ENCODE data around the gene RAD51B.

The RAD51B gene

DNA sequence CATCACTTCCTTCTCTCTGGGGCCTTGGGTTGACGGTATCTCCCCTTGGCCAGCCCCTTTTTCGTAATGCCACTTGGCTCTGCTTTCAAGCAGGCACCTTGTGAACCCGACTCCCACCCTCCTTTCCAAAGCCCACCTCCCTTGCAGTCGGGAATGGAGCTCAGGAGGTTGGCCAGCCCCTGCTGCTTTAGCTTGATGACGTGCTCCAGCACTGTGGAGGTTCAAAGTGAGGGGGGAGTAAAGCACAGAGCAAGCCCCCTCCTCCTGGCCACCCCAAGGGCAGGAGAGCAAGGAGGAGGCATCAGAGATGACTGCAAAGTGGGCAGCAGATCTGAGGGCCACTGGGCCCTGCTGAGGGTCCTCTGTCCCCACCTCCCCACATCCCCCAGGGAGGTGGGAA lies 869.9 kb downstream of the RAD51B start:
- TF ChIP-seq, protein P1, sequence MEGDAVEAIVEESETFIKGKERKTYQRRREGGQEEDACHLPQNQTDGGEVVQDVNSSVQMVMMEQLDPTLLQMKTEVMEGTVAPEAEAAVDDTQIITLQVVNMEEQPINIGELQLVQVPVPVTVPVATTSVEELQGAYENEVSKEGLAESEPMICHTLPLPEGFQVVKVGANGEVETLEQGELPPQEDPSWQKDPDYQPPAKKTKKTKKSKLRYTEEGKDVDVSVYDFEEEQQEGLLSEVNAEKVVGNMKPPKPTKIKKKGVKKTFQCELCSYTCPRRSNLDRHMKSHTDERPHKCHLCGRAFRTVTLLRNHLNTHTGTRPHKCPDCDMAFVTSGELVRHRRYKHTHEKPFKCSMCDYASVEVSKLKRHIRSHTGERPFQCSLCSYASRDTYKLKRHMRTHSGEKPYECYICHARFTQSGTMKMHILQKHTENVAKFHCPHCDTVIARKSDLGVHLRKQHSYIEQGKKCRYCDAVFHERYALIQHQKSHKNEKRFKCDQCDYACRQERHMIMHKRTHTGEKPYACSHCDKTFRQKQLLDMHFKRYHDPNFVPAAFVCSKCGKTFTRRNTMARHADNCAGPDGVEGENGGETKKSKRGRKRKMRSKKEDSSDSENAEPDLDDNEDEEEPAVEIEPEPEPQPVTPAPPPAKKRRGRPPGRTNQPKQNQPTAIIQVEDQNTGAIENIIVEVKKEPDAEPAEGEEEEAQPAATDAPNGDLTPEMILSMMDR (IDR thresholded peaks at IDR 0.05; ENCODE audit: low read length, missing control alignments) = no peak
- no peak for DNase-seq (ENCODE audit: low read depth)
- no peak overlapping the region for H3K4me3 ChIP-seq (replicated peaks; ENCODE audit: low read depth, low read length)

DNA sequence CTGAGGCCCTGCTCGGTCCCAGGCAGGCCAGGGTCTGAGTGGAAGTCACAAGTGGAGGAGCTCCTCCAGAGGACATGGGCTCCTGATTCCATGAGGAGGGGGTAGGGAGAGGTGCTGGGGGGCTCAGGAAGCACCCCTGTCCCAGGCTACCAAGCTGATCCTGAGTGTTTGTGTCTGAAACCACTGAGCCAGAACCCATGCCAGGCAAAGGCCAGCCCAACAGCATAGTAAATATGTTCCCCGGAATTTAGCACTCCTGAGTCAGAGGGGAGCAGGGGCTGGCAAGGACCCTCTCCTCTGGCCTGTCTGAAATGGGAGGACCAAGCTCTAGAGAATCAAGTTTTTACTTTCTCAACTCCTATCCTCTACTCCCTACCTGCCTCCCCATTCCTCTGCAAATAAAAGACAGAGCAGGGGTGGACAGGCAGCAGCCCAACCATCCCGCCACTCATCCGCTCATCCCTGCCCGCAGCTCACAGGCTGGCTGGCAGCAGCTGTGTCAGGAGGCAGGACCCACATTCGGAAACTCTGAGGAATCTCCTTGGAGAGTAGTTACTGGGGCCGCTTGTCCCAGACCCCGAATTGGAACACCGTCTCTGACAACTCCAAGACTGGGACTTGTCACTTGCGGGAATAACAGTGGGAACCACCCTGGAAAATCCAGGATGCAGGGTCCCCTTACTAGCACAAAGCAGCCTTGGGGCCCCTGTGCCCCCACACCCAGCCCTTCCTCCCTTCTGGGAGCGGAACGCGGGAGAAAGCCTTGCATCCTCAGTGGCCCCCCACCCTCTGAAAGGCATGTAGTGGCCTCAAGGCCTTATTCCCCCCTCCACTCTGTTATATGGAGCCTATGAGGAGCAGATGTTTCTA lies 870.7 kb downstream of the RAD51B start:
- H3K4me3 ChIP-seq (replicated peaks; ENCODE audit: low read depth, low read length) = no peak overlapping the region
- no peak for DNase-seq (ENCODE audit: low read depth)
- TF ChIP-seq, protein P1 (IDR thresholded peaks at IDR 0.05; ENCODE audit: low read length, missing control alignments) = no peak

DNA sequence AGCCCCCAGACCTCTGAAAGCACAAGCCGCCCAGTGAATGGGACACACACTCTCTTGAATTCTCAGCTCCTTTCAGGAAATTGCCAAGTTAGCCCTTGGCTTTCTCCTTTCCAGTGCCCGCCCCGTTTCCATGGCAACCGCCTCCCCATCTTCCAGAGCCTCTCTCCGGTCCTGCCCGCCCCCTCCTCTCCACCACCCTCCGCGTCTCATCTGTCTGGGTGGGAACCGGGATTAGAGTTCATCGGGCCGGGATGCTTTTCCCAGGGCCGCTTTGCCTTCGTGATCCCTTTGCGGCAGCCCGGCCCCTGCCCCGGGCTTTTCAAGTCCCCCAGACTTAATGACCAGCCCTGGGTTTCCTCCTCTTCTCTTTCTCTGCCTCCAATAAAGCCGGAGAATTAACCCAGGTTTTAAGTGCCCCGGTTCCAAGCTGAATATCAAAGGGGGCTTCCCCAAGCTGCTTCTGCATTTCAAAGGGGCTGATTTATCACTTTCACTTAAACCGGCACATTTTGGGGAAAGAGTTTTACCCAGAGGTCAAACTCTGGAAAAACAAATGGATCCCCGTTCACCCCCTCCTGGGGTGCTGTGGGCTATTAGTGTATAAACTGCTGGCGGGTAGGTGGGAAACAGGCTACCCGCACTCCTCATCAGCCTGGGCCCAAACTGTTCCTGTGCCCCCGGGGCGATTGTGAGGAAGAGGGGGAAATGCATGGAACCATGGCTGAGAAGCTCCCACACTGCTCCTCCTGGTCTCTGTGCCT lies 871.6 kb downstream of the RAD51B start:
- no peak overlapping the region for H3K4me3 ChIP-seq (replicated peaks; ENCODE audit: low read depth, low read length)
- TF ChIP-seq, protein P1 (IDR thresholded peaks at IDR 0.05; ENCODE audit: low read length, missing control alignments) = no peak
- no peak for DNase-seq (ENCODE audit: low read depth)

DNA sequence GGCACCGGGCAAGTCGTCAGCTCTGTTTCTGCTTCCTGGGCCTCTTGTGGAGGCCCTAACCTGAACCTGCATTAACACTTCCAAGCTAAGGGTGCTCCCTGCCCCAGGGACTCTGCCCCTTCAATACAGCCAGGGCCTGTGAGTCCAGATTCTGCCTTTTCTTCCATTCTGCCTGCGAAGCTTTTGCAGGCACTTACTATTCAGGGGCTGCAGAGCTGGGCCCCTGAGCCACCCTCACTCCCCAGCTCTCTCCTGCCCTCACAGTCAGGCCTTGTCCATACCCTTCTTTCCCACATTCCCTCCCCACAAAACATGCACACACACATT lies 872.2 kb downstream of the RAD51B start:
- TF ChIP-seq, protein P1 (IDR thresholded peaks at IDR 0.05; ENCODE audit: low read length, missing control alignments) = no peak
- H3K4me3 ChIP-seq (replicated peaks; ENCODE audit: low read depth, low read length) = no peak overlapping the region

DNA sequence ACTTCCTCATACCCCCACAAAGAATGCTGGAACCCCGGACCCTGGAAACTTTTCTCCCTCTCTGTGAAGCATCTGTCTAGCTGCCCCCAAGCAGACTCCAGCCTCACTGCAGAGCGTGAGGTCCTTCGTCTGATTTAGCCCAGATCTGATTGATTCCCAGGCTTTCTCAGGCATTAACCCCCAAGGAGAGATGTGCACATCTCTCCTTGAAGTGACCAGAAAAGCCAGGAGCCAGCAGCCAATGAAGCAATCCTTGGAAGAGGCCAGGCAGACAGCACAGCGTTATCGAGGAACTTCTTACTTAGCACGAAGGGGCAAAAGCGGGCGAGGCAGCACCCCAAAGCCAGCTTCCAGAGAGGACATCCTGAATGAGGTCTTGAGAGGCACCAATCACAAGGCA lies 872.6 kb downstream of the RAD51B start:
- DNase-seq (ENCODE audit: low read depth) = no peak

More for the DNA sequence above, 872.2 kb downstream of the RAD51B start:
- no peak for DNase-seq (ENCODE audit: low read depth)

DNA sequence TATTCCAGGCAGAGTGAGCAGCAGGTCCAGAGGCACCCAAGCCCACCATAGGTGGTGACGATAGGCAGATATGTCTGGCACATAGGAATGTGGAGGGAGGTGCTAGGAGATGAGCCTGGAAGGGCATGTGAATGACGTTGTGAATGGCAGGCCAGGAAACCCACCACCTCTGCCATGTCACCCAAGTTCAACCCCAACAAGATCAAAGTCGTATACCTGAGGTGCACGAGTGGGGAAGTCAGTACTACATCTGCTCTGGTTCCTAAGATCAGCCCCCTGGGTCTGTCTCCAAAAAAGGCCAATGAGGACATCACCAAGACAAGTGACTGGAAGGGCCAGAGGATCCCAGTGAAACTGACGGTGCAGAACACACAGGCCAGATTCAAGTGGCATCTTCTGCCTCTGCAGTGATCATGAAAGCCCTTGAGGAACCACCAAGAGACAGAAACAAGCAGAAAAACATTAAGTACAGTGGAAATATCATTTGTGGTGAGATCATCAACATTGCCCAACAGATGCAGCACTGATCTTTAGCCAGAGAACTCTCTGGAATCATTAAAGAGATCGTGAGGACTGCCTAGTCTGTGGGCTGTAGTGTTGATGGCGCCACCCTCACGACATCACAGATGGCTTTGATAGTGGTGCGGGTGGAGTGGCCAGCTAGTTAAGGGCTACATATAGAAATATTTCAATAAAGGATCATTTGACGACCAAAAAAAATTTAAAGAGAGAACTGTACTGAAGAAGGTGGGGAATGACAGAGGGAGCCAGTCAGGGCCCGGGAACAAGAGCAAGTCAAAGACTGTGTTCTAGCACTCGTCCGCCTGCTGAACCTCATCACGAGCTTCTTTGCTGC lies 873.6 kb downstream of the RAD51B start:
- TF ChIP-seq, protein P1 (IDR thresholded peaks at IDR 0.05; ENCODE audit: low read length, missing control alignments) = no peak
- no peak overlapping the region for H3K4me3 ChIP-seq (replicated peaks; ENCODE audit: low read depth, low read length)
- DNase-seq (ENCODE audit: low read depth) = peak; percentile 80

More for the DNA sequence above, 872.6 kb downstream of the RAD51B start:
- H3K4me3 ChIP-seq (replicated peaks; ENCODE audit: low read depth, low read length) = no peak overlapping the region
- TF ChIP-seq, protein P1 (IDR thresholded peaks at IDR 0.05; ENCODE audit: low read length, missing control alignments) = no peak
